ENCODE results near the gene CYP46A1.

The CYP46A1 gene

DNA sequence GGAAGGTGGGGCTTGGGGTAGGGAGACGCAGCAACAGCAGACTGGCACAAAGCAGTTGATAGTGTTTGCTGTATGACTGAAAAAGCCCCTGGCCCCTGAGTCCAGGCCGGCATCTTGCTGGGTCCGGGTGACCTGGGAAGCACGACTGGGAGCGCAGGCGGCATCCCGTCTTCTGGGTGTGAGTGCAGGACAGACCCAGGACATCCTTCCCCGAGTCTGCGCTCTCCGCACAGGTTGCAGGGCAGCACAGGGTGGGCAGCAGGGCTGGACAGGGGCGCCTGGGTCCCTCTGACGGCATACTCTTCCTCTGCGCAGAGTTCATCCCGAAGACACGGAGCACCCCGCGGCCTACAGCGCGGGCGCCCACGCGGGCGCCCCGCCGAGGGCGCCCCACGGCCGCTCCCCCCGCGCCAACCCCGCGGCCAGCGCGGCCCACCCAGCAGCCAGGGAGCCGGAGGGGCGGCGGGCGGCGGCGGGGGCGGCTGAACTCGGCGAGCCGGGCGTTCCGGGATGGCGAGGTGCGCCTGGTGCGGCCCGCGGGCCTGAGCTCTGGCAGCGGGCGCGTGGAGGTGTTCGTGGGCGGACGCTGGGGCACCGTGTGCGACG, 9.2 kb upstream of the CYP46A1 start:
- H3K4me1 Mint-ChIP-seq (ENCODE audit: low read depth) = peaks cover 7% of the 10 kb centered on the region
- no peak overlapping the region for H3K4me3 Mint-ChIP-seq
- H3K9me3 Mint-ChIP-seq = no peaks in the 10 kb centered on the region
- H3K36me3 Mint-ChIP-seq (ENCODE audit: low read depth) = no peaks in the 10 kb centered on the region
- no peaks in the 10 kb centered on the region for H3K27me3 Mint-ChIP-seq (ENCODE audit: low read depth)
- H3K27ac Mint-ChIP-seq = no peak overlapping the region

DNA sequence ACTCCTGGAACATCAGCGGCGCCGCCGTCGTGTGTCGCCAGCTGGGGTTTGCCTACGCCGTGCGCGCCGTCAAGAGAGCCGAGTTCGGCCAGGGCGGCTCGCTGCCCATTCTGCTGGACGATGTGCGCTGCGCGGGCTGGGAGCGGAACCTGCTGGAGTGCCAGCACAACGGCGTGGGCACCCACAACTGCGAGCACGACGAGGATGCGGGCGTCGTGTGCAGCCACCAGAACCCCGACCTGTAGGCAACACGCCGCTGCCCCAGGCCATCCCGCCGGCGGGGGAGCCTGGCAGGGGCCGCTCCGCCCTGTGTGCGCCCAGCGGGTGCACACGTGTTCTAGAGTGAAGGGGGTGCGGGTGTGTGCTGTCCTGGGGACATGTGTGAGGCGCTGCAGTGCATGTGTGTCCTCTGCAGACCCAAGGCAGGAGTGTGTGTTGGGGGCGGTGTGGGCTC, 8.7 kb upstream of the CYP46A1 start:
- no peak overlapping the region for H3K4me3 Mint-ChIP-seq

DNA sequence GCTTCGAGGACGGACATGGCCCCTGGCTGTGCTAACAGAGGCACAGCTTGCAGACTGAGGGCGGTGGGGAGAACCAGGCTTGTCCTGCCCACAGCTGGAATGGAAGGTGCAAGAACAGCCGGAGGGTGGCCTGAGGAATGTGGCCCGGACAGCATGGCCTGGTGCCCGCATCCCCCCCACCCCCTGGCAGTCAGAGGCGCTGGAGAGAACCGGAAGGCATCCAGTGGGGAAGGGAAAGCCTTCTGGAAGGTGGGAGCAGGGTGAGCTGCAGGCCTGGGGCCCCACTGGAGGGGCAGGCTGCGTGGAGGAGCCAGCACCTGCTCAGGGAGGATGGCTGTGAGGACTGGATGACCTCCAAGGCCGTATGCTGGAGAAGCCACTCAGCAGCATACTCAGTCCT, 8.1 kb upstream of the CYP46A1 start:
- H3K36me3 Mint-ChIP-seq (ENCODE audit: low read depth) = no peaks in the 10 kb centered on the region
- no peak overlapping the region for H3K4me3 Mint-ChIP-seq
- no peaks in the 10 kb centered on the region for H3K27me3 Mint-ChIP-seq (ENCODE audit: low read depth)
- no peak overlapping the region for H3K27ac Mint-ChIP-seq
- H3K4me1 Mint-ChIP-seq (ENCODE audit: low read depth) = peaks cover 7% of the 10 kb centered on the region
- no peaks in the 10 kb centered on the region for H3K9me3 Mint-ChIP-seq

More for the DNA sequence above, 8.7 kb upstream of the CYP46A1 start:
- no peaks in the 10 kb centered on the region for H3K36me3 Mint-ChIP-seq (ENCODE audit: low read depth)
- H3K27me3 Mint-ChIP-seq (ENCODE audit: low read depth) = no peaks in the 10 kb centered on the region
- no peak overlapping the region for H3K27ac Mint-ChIP-seq
- H3K9me3 Mint-ChIP-seq = no peaks in the 10 kb centered on the region
- peaks cover 7% of the 10 kb centered on the region for H3K4me1 Mint-ChIP-seq (ENCODE audit: low read depth)

DNA sequence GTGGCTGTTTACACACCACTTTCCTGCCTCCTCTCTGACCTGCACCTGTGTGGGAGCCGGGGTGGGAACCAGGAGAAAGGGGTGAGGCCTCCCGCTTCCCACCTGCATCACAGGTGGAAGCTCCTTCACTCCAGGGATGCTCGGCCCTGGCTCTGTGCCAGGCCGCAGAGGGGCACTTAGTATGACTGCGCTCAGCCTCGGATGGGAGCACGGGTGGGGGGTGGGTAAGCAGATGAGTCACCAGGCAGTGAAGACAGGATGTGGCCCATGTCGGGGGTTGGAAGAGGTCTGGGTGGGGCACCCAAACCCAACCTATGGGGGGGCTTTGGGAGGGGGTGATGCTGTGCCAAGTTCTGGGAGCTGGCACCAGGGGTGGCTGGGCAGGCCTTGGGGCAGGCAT, 7.4 kb upstream of the CYP46A1 start:
- Mint-ChIP-seq H3K9me3 (no peaks in the 10 kb centered on the region), H3K27me3 (ENCODE audit: low read depth) (no peaks in the 10 kb centered on the region), H3K4me3 (no peak overlapping the region), H3K27ac (no peak overlapping the region), H3K4me1 (ENCODE audit: low read depth) (peaks cover 7% of the 10 kb centered on the region), H3K36me3 (ENCODE audit: low read depth) (no peaks in the 10 kb centered on the region)

DNA sequence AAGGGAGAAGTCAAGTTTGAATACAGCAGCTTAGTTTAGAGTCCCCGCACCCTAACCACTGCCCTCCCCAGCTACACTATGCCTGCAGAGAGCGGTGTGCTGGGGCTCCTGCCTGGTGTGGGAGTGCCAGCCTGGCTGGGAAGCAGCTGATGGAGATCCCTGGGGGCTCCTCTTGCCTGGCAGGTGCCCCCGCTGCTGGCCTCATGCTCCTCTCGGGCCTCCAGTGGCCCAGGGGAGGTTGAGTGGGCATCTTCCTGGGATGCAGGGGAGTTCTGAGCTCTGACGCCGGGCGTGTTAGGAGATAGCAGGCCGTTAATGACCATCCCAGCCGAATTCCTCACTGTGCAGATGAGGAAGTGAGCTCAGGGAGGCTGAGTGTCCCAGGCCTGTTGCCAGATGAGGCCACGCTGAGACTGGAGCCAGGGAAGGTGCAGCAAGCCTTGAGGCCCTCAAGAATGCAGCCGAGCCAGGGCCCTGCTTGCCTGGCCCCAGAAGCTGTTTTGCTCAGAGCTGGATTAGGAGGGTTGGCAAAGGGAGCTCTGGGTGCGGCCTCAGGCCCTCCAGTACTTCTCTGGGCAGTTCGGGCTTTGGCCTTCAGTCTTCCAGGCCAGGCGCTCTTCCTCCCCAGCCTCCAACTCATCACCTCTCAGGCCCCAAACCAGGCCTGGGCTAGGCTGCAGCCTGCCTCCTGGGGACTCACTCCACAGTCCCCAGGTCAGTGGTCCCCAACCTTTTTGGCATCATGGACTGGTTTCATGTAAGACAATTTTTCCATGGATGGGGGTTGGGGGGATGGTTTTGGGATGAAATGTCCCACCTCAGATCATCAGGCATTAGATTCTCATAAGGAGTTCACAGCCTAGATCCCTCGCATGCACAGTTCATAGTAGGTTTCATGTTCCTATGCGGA, 6.6 kb upstream of the CYP46A1 start:
- Mint-ChIP-seq H3K4me3 (no peak overlapping the region), H3K4me1 (ENCODE audit: low read depth) (peaks cover 6% of the 10 kb centered on the region), H3K27ac (no peak overlapping the region), H3K27me3 (ENCODE audit: low read depth) (no peaks in the 10 kb centered on the region), H3K9me3 (no peaks in the 10 kb centered on the region), H3K36me3 (ENCODE audit: low read depth) (no peaks in the 10 kb centered on the region)

DNA sequence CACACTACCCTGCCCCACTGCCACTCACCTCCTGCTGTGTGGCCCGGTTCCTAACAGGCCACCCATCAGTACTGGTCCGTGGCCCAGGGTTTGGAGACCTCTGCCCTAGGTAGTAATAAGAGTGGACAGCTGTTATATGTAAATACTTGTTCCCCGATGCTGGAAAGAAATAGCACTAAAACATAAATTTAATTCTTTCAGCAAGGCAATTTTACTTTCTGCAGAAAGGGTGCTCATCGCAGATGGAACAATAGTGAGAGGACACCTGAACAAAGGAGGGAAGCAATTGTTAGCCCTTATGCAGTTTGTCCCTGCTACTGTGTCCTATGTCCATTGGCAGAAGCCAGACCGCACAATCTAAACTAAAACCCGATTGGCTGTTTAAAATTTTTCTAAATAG, 5.9 kb upstream of the CYP46A1 start:
- H3K4me3 Mint-ChIP-seq = no peak overlapping the region
- H3K36me3 Mint-ChIP-seq (ENCODE audit: low read depth) = no peaks in the 10 kb centered on the region
- H3K27ac Mint-ChIP-seq = no peak overlapping the region
- no peaks in the 10 kb centered on the region for H3K9me3 Mint-ChIP-seq
- peaks cover 8% of the 10 kb centered on the region for H3K4me1 Mint-ChIP-seq (ENCODE audit: low read depth)
- no peaks in the 10 kb centered on the region for H3K27me3 Mint-ChIP-seq (ENCODE audit: low read depth)

DNA sequence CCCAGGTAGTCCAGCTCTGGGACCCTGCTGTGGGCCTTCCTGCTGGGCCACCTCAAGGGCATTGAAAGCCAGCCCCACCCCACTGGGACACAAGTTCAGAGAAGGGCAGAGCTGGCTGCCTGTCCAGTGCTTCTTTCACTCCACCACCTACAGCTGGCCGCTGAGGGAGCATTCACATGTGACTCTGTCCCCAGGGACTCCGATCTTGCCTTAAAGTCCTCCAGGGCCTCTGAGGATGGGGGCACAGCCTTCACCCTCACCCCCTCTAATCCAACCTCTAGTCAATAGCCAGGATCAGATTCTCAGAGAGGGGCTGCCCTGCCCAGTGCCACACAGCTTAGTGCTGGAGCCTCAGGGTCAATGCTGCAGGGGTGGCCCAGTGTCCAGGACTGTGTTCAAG, 5.0 kb upstream of the CYP46A1 start:
- Mint-ChIP-seq H3K27me3 (ENCODE audit: low read depth) (no peaks in the 10 kb centered on the region), H3K4me3 (no peak overlapping the region), H3K36me3 (ENCODE audit: low read depth) (no peaks in the 10 kb centered on the region), H3K27ac (no peak overlapping the region), H3K9me3 (no peaks in the 10 kb centered on the region), H3K4me1 (ENCODE audit: low read depth) (peaks cover 8% of the 10 kb centered on the region)

DNA sequence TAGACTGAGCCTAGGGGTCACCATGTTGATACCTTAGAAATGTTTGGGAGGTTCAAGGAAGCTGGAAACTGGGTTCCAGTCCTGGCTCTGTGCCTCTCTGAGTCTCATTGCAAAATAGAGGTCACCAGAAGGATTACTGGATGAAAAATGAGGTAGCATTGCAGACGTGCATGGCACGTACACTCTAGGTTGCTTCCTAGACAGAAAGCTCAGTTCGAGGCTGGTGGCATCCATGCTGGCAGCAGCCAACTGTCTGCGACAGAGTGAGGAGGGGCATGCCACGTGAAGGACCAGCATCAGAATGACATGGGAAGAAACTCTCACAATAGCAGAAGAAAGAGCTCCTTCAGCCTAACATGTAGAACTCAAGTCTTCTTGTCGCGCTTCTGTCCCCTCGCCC, 4.6 kb upstream of the CYP46A1 start:
- Mint-ChIP-seq H3K4me3 (no peak overlapping the region), H3K36me3 (ENCODE audit: low read depth) (no peaks in the 10 kb centered on the region), H3K4me1 (ENCODE audit: low read depth) (peaks cover 8% of the 10 kb centered on the region), H3K27ac (no peak overlapping the region), H3K9me3 (no peaks in the 10 kb centered on the region), H3K27me3 (ENCODE audit: low read depth) (no peaks in the 10 kb centered on the region)

DNA sequence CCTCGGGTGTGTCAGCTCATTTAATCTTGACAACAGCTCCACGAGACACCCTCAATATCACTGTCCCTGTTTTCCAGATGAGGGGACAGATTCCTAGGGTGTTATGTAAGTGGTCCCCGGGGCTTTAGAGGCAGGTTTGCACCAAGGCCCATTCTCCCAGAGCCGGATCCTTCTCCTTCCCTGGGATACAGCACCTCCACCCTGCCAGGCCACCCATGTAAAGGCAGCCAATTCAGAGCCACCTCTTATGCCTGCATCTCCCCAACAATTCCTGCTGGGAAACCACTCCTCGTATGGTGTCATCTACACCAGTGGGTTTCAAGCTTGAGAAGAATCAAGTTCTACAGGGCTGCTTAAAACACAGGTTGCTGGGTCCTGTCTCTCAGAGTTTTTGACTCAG, 4.1 kb upstream of the CYP46A1 start:
- H3K27ac Mint-ChIP-seq = no peak overlapping the region
- no peak overlapping the region for H3K4me3 Mint-ChIP-seq
- H3K27me3 Mint-ChIP-seq (ENCODE audit: low read depth) = peaks cover 4% of the 10 kb centered on the region
- no peaks in the 10 kb centered on the region for H3K9me3 Mint-ChIP-seq
- H3K36me3 Mint-ChIP-seq (ENCODE audit: low read depth) = no peaks in the 10 kb centered on the region
- H3K4me1 Mint-ChIP-seq (ENCODE audit: low read depth) = peaks cover 8% of the 10 kb centered on the region

DNA sequence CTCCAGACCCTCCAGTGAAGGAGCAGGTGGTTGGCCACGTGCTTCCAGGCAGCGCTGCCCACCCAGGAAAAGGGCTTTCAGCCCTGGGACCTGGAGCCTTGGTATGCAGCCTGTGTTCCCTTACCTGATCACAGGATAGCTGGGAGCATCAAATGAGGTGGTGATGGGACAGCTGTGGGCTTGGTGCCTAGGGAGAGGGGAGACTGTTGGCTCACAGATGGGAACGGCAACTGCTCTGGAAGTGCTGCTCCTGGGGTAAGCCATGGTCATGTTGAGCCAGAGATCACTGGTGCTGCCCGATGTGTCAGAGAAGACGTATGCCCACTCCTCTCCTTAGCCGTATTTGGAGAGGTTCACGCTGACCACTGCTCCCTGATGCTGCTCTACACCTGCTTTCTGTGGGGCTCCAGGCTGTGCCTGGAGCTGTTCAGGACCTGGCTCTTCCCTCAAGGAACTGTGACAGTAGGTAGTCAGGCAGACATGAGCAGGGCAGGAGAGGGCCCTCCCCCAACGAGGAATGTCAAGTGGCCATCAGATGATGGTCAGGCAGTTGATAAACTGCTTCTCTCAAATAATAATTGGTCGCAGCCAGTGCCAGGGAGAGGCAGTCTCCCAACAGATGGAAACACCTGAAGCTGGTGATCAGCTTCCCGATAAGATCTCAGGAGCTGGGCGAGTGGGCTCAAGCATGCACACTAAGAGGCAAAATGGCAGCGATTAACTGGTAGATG, 2.8 kb upstream of the CYP46A1 start:
- Mint-ChIP-seq H3K4me3 (no peak overlapping the region), H3K27me3 (ENCODE audit: low read depth) (peaks cover 16% of the 10 kb centered on the region), H3K36me3 (ENCODE audit: low read depth) (no peaks in the 10 kb centered on the region), H3K27ac (no peak overlapping the region), H3K9me3 (no peaks in the 10 kb centered on the region), H3K4me1 (ENCODE audit: low read depth) (peaks cover 10% of the 10 kb centered on the region)

DNA sequence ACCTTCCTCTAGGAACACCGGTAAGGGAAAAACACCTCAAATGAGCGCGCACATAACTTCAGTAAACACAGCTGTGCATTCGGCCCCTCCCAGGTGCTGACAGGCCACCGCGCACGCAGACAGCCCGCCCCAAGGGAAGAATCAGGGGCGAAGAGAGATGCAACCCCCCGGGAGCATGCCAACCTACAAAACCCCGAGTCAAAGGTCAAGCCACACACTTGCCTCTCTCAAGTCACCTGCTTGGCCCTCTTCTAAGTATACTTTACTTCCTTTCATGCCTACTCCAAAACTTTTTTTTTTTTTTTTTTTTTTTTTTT, 2.3 kb upstream of the CYP46A1 start:
- Mint-ChIP-seq H3K27ac (no peak overlapping the region), H3K27me3 (ENCODE audit: low read depth) (peaks cover 21% of the 10 kb centered on the region), H3K36me3 (ENCODE audit: low read depth) (no peaks in the 10 kb centered on the region), H3K4me1 (ENCODE audit: low read depth) (peaks cover 7% of the 10 kb centered on the region), H3K9me3 (no peaks in the 10 kb centered on the region), H3K4me3 (no peak overlapping the region)

DNA sequence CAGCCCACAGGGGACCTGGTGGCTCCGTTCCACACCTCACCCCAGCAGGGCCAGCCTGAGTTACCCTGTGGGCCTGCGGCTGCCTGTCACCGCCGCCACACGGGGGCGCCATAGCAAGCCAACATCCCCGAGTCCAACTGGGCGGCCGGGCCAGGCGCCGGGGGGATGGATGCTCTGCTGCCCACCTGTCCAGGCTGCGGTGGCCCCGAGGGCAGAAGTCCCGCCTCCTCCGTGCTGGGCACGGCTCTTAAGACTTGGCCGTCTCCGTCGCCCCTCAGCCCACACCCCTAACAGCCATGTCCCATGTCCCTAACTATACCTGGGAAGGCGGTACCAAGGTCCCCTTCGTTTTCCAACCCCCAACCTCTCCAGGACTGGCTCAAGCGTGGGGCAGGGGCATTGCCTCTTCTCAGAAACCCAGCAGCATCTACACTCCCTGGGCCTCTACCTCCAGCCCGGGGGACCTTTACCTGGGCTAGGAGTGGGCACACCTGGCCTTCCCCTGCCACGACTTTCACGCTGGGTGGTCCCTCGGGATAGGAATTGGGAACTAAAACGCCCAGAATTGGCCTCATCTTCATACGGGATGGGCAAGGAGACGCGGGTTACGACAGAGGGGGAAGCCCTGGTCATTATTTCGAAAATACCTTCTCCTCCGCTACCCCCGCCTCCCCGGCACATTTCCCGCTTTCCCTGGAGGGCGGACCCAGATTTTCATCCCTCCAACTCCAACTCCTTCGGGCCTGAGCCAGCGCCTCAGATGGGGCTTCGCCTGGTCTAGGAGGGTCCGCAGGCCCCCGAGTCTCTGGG, 1.1 kb upstream of the CYP46A1 start:
- H3K4me3 Mint-ChIP-seq = peak overlapping the region; percentile 84
- no peaks in the 10 kb centered on the region for H3K9me3 Mint-ChIP-seq
- H3K36me3 Mint-ChIP-seq (ENCODE audit: low read depth) = no peaks in the 10 kb centered on the region
- H3K27me3 Mint-ChIP-seq (ENCODE audit: low read depth) = peaks cover 31% of the 10 kb centered on the region
- H3K27ac Mint-ChIP-seq = peak overlapping the region; percentile 82
- peaks cover 8% of the 10 kb centered on the region for H3K4me1 Mint-ChIP-seq (ENCODE audit: low read depth)

DNA sequence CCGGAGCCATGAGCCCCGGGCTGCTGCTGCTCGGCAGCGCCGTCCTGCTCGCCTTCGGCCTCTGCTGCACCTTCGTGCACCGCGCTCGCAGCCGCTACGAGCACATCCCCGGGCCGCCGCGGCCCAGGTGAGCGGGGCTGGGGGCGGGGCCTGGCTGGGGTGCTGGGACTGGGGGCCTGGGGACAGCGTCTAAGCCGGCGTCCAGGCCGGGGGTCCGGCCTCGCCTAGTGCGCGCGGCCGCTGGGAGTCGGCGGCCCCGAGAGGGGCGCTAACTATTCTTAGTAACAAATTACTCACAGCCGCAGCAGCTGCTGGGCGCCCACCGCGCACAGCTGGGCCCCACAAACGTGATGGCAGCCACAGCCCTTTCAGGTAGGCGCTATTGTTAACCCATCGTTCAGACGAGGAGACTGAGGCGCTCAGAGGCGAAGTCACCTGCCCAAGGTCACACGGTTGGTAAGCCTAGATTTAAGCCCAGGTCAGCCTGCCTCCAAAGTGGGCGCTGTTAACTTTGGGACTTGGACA, 374 bp downstream of the CYP46A1 start:
- peaks cover 39% of the 10 kb centered on the region for H3K27me3 Mint-ChIP-seq (ENCODE audit: low read depth)
- H3K36me3 Mint-ChIP-seq (ENCODE audit: low read depth) = no peaks in the 10 kb centered on the region
- peaks cover 8% of the 10 kb centered on the region for H3K4me1 Mint-ChIP-seq (ENCODE audit: low read depth)
- no peak overlapping the region for H3K27ac Mint-ChIP-seq
- no peaks in the 10 kb centered on the region for H3K9me3 Mint-ChIP-seq
- H3K4me3 Mint-ChIP-seq = no peak overlapping the region

DNA sequence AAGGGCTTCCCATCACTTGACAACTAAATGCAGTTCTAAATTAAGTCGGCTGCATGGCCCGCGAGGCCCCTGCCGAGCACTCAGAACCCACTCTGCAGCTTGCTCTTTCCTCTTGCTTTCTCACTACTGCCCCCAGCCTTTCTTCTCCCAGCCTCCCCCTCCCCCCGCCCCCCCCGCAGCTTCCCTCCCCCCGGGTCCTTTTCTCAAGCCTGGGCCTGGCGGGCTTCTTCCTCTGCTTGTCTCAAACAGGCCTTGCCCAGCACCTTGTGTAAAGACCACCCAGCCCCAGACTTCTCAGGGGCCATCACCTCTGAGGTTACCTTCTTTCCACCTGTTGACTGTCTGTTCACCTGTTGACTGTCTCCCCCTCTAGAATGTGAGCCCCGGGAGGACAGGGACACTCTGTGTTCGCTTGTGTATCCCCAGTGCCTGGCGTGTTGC, 1.1 kb downstream of the CYP46A1 start:
- H3K4me3 Mint-ChIP-seq = peak overlapping the region; percentile 56
- no peaks in the 10 kb centered on the region for H3K9me3 Mint-ChIP-seq
- H3K27me3 Mint-ChIP-seq (ENCODE audit: low read depth) = peaks cover 46% of the 10 kb centered on the region
- peaks cover 8% of the 10 kb centered on the region for H3K4me1 Mint-ChIP-seq (ENCODE audit: low read depth)
- no peak overlapping the region for H3K27ac Mint-ChIP-seq
- H3K36me3 Mint-ChIP-seq (ENCODE audit: low read depth) = no peaks in the 10 kb centered on the region

Data from T-helper 1 cell treated with Interleukin-12 subunit alpha and Interleukin-12 subunit beta and Interleukin-4 antibody, amounts not matched to agents 30 μg/mL and 1 μg/mL, for 36 hours (primary cell).